Measurements from ENCODE around the gene MCOLN1.

MCOLN1 gene

GRCh38 chr19:7524992-7525739 is 2.7 kb downstream of the MCOLN1 start:
- TF ChIP-seq GATA1 (IDR thresholded peaks at IDR 0.05; ENCODE audit: low read depth, low read length) (no peak), POLR2A (IDR thresholded peaks at IDR 0.05; ENCODE audit: low read length) (no peak)
- DNase-seq: no peak

DNA sequence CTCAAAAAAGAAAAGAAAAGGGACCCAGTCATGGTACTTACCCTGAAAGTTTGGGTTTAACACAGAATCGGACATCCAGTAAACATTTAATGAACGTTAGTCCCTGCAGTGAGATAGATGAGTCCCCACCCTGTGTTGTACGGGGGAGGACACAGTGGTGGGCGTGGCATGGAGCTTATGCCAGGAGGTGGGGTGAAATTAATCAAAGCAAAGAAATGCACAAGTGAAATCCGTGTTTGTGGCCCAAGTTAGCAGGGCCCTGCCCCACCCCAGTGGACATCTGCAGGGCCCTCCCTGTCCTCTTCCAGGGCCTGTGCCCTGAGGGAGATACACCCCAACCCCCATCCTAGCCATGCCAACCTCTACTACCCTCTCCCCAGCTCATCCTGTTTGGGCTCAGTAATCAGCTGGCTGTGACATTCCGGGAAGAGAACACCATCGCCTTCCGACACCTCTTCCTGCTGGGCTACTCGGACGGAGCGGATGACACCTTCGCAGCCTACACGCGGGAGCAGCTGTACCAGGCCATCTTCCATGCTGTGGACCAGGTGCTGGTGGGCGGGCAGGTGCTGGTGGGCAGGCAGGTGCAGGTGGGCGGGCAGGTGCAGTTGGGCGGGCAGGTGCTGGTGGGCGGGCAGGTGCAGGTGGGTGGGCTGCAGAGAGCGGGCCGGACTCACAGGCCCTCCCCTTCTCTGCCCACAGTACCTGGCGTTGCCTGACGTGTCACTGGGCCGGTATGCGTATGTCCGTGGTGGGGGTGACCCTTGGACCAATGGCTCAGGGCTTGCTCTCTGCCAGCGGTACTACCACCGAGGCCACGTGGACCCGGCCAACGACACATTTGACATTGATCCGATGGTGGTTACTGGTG is 3.9 kb downstream of the MCOLN1 start:
- TF ChIP-seq GATA1 (IDR thresholded peaks at IDR 0.05; ENCODE audit: low read depth, low read length): no peak
- no peak for TF ChIP-seq POLR2A (IDR thresholded peaks at IDR 0.05; ENCODE audit: low read length)
- DNase-seq: no peak

DNA sequence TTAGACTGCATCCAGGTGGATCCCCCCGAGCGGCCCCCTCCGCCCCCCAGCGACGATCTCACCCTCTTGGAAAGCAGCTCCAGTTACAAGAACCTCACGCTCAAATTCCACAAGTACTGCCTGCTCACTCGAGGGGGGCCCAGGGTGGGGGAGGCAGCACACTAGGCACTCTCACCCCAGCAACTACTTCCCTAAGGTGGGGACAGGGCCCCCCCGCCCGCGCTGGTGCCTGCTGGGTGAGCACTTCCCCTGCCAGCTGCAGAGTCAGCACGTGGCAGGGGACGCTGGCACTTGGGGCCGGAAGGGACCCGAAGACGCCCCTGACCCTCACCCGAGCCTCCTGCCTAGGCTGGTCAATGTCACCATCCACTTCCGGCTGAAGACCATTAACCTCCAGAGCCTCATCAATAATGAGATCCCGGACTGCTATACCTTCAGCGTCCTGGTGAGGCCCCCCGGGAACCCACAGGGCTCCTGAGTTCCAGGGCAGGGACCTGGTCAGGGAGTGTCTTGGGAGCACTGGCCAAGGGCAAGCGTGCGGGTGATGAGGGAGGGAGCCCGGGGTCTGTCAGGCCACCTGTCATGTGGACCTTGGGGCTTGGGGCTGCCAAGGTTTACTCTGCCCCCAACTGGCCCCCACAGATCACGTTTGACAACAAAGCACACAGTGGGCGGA is 5.2 kb downstream of the MCOLN1 start:
- no peak for DNase-seq
- TF ChIP-seq POLR2A (IDR thresholded peaks at IDR 0.05; ENCODE audit: low read length) (no peak), GATA1 (IDR thresholded peaks at IDR 0.05; ENCODE audit: low read depth, low read length) (no peak)

DNA sequence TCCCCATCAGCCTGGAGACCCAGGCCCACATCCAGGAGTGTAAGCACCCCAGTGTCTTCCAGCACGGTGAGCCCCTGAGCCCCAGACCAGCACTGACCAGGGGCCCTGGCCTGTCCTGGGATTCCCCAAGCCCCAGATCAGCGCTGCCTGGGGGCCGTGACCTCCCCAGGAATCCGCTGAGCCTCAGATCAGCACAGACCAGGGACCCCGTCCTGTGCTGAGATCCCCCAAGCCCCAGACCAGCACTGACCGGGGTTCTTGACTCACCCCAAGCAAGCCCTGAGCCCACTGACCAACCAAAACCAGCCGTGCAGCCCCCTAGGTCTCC is 5.7 kb downstream of the MCOLN1 start:
- TF ChIP-seq POLR2A (IDR thresholded peaks at IDR 0.05; ENCODE audit: low read length) (no peak), GATA1 (IDR thresholded peaks at IDR 0.05; ENCODE audit: low read depth, low read length) (no peak)
- DNase-seq: no peak

DNA sequence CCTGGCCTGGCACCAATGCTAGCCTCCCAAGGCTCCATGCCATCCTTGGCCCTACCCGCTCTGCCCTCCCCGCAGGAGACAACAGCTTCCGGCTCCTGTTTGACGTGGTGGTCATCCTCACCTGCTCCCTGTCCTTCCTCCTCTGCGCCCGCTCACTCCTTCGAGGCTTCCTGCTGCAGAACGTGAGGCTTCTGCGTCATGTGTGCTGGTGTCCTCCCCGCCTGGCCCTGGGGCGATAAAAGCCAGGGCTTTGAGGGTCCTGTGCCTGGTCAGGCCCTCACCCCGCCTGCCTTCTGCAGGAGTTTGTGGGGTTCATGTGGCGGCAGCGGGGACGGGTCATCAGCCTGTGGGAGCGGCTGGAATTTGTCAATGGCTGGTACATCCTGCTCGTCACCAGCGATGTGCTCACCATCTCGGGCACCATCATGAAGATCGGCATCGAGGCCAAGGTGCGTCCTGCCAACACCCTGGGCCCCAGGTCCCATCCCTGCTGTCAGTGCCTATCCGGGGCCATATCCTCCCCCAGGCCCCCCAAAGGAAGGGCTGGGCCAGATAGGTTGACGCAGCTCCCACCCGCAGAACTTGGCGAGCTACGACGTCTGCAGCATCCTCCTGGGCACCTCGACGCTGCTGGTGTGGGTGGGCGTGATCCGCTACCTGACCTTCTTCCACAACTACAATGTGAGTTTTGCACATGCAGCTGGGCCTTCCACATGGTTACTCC is 6.3 kb downstream of the MCOLN1 start:
- no peak for TF ChIP-seq GATA1 (IDR thresholded peaks at IDR 0.05; ENCODE audit: low read depth, low read length)
- TF ChIP-seq POLR2A (IDR thresholded peaks at IDR 0.05; ENCODE audit: low read length): no peak
- DNase-seq: no peak

DNA sequence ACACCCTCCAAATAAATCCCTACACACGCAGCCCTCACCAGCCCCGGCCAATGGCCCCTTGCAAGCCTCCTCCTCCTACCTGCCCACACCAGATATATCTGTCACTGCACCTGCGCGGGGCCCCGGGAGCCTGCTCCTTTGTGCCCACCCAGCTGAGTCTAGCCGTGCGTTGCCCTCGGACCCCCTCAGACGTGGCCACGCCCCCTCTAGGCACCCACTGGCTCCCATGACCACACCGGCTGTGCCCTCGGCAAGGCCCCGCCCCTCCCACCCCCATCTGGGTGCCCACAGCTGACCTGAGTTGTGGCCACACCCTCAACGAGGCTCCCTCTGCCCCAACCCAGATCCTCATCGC is 6.8 kb downstream of the MCOLN1 start:
- no peak for TF ChIP-seq POLR2A (IDR thresholded peaks at IDR 0.05; ENCODE audit: low read length)
- TF ChIP-seq GATA1 (IDR thresholded peaks at IDR 0.05; ENCODE audit: low read depth, low read length): no peak

GRCh38 chr19:7529610-7530490 is 7.4 kb downstream of the MCOLN1 start:
- DNase-seq: no peak
- TF ChIP-seq POLR2A (IDR thresholded peaks at IDR 0.05; ENCODE audit: low read length) (no peak), GATA1 (IDR thresholded peaks at IDR 0.05; ENCODE audit: low read depth, low read length) (no peak)

More for the DNA sequence above, 6.8 kb downstream of the MCOLN1 start:
- DNase-seq: no peak

- DNase-seq: no peak
- TF ChIP-seq GATA1 (IDR thresholded peaks at IDR 0.05; ENCODE audit: low read depth, low read length) (no peak), POLR2A (IDR thresholded peaks at IDR 0.05; ENCODE audit: low read length) (no peak)
These were observed 11.0 kb downstream of the MCOLN1 start for GRCh38 chr19:7533281-7533885.

- DNase-seq: peak; percentile 88 to 91
- TF ChIP-seq GATA1 (IDR thresholded peaks at IDR 0.05; ENCODE audit: low read depth, low read length) (no peak), POLR2A (IDR thresholded peaks at IDR 0.05; ENCODE audit: low read length) (peak; percentile 33)
These were observed 11.6 kb downstream of the MCOLN1 start for GRCh38 chr19:7533925-7534480.

DNA sequence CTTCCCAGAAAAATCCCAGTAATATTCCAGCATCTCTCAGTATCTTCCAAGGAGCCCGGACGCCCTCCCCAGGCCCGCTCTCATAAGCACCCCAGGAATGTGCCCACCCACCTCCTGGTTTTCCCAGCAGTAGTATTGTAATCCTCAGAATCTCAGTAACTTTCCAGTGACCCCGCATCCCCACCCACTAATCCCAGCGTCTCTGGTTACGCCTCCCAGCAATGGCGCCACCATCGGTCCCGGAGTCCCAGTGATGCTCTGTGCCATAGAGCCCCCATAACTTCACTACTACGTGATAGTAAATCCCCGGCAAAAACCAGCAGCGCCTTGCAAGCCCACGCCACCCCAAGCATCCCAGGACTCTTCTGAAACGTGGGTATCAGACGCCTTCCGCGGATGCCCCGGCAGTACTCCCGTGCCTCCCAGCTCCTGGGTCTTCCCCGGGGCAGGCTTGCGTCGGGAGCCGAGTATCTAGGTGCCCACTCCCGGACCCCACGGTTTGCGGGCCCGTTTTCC is 12.2 kb downstream of the MCOLN1 start:
- TF ChIP-seq POLR2A (IDR thresholded peaks at IDR 0.05; ENCODE audit: low read length) (no peak), GATA1 (IDR thresholded peaks at IDR 0.05; ENCODE audit: low read depth, low read length) (no peak)
- no peak for DNase-seq

GRCh38 chr19:7535047-7535997 is 12.9 kb downstream of the MCOLN1 start, which contains the start of gene PNPLA6:
TSS of gene PNPLA6 (plus strand) at chr19:7535717. CDS start at chr19:7535789, 72 bp downstream.
- TF ChIP-seq GATA1 (IDR thresholded peaks at IDR 0.05; ENCODE audit: low read depth, low read length) (no peak), POLR2A (IDR thresholded peaks at IDR 0.05; ENCODE audit: low read length) (peak; percentile 20)
- DNase-seq: peak; percentile 94 to 97
